Stimulated activated CD4-positive, alpha-beta T cell treated with anti-CD3 and anti-CD28 coated beads, Interleukin-4, amount 100 ng/mL, for 24 hours (primary cell): ENCODE measurements around the gene CEP76.
"Not testable (repeated sequence)": the region's sequence is repeated elsewhere in the genome, so short reads cannot be mapped to it uniquely, and the experiment has no call there.

Experiments
- DNase-seq: peaks from one replicate; pipeline ENCODE4 v3.0.0-alpha.2; 2020

CEP76 gene

DNA sequence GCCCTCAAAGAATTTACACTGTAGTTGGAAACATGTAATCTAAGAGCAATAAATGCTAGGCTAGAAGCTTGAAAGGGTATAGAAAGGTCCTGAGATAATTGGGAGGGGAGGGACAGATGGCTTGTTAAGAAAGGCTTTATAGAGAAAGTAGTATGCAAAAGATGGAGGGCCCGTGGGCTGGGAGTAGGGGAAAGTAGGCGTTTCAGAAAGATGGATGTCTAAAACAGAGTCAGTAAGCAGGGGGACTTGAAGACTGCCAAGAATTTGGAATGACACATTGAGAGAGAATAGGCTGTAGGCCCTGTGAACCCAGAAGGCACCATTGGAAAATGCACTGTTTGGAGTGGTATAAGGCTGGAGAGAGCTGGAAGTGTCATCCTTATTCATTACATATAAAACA lies 1.1 kb upstream of the CEP76 start:
- peak; percentile 15 for DNase-seq

DNA sequence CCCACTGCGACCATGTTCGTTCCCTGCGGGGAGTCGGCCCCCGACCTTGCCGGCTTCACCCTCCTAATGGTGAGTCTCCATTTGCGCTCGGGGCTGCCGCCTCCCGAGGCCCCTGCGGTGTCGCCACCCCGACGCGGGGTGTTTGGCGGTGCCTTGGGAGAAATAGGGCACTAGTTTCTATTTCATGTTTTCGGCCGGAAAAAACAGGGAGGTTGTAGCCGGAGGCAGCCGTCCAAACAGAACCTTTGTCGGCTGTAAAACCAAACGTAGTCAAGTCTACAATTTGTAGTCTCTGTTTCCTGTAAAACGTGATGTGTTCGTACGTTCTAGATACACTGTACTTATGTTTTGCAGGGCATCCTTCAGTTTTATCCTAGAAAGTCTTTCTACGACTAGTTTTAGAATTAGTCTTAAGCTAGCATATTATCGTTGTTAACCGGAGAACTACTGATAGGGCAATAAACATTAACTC lies 609 bp upstream of the CEP76 start:
- no peak for DNase-seq

- no peak for DNase-seq
These were observed 1.4 kb downstream of the CEP76 start for GRCh38 chr18:12701161-12701560.

GRCh38 chr18:12699747-12700146 lies 2.8 kb downstream of the CEP76 start:
- no peak for DNase-seq

GRCh38 chr18:12694032-12694431 lies 8.5 kb downstream of the CEP76 start:
- DNase-seq, result no peak

GRCh38 chr18:12692206-12692605 lies 10.3 kb downstream of the CEP76 start:
- DNase-seq, result no peak

GRCh38 chr18:12689256-12689850 lies 13.2 kb downstream of the CEP76 start:
- no peak for DNase-seq

DNA sequence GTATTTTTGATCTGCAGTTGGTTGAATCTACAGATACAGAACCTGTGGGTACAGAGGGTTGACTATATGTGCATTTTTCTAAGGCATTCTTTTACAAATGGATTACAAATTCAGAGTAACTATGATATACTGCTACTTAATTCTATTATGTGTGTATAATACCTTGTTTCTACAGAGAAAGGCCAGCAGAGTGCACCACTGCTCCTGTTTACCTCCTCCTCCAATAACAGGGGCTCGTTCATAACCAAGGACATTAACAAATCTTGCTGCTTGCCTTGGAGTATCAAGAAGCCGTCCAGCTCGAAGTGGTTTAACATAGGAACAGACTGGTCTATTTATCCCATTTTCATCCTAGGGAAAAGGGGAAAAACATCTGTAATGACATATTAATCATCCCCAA lies 16.4 kb downstream of the CEP76 start:
- no peak for DNase-seq

- DNase-seq, result no peak
These were observed 23.2 kb downstream of the CEP76 start for GRCh38 chr18:12679183-12679786.

- no peak for DNase-seq
These were observed 34.5 kb downstream of the CEP76 start for GRCh38 chr18:12668041-12668440.

DNA sequence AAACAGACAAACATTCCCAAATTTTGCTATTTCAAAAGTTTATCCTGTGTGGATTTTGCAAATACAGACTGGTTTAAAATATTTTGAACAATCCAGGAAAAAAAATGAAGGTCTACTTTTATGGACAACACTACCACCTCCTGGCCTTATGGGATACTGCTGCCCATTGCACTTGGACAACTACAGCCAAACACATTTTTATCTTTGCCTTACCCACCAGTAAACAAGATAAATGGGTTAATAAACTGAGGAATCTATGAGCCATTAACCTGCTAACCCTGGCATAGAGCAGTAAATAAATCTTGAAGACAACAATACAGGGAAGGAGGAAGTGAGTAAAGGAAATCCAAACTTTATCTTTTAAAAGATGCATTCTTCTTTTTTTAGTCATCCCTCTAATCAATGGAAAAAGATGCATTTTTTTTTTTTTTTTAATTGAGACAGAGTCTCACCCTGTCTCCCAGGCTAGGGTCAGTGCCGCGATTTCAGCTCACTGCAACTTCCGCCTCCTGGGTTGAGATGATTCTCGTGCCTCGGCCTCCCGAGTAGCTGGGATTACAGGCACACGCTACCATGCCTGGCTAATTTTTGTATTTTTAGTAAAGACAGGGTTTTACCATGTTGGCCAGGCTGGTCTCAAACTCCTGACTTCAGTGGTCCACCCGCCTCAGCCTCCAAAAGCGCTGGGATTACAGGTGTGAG lies 42.5 kb downstream of the CEP76 start:
- DNase-seq, result peak; percentile 45

- peak; percentile 5 for DNase-seq
These were observed 43.9 kb downstream of the CEP76 start for GRCh38 chr18:12658426-12659138.

- peak; percentile 15 for DNase-seq
These were observed 44.7 kb downstream of the CEP76 start, which contains the start of gene SPIRE1 for GRCh38 chr18:12657684-12658425. SPIRE1 (minus strand) TSS chr18:12658107; CDS start chr18:12657866, 241 bp downstream.

- DNase-seq, result no peak
These were observed 45.4 kb downstream of the CEP76 start for GRCh38 chr18:12656938-12657683.

- DNase-seq, result no peak
These were observed 46.0 kb downstream of the CEP76 start for GRCh38 chr18:12656605-12656937.

GRCh38 chr18:12654971-12655370 lies 47.6 kb downstream of the CEP76 start:
- DNase-seq, result no peak

- DNase-seq, result no peak
These were observed 49.6 kb downstream of the CEP76 start for GRCh38 chr18:12652861-12653401.

- no peak for DNase-seq
These were observed 50.9 kb downstream of the CEP76 start for GRCh38 chr18:12651651-12652050.

DNA sequence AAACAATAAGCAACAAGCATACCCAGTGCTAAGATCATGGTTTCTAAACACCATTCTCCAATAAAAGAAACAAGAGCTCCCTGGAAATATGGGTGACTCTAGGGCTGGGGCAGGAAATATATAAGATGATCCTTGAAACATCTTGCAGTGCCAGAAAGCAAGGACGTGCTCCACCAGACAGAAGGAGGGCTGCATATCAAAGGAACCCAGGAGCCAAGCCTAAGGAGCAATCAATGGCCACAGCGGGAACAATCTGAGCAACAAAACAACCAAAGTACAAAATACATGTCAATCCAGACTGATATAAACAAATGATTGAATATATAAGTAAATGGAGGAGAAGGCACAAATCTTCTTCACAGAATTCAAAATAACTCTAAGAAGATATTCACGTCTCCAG lies 54.8 kb downstream of the CEP76 start:
- no peak for DNase-seq

DNA sequence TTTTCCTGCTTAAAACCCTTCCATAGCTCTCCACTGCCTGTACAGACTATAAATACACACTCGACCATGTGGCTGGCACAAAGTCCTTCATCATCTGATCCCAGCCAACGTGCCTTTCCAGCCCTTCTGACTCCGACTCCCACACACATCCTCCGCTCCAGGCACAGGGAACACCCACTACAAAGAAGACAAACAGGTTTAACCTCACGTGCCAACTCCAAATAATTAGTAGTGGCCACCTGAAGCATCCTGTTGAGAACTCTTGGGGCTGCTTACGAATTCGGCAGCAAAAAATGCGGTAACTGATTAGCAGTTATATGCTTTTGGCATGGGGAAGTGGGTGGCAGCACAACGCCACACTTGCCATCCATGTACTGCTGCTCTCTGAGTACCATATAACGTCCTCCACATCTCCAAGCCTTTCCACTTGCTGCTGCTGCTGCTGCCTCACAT lies 56.7 kb downstream of the CEP76 start:
- DNase-seq, result no peak

- DNase-seq, result no peak
These were observed 57.3 kb downstream of the CEP76 start for GRCh38 chr18:12645254-12645653.

DNA sequence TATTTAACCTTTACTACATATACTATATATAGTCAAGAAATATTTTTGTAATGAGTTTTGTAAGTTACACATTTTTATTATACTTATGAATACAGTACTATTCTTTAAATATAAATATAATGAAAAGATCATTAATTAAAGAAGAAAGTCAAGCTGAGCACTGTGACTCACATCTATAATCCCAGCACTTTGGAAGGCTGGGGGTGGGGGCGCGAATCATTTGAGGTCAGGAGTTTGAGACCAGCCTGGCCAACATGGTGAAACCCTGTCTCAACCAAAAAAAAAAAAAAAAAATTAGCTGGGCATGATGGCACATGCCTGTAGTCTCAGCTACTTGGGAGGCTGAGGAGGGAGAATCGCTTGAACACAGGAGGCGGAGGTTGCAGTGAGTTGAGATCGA lies 58.8 kb downstream of the CEP76 start:
- not testable (repeated sequence) for DNase-seq
